Large intestine (tissue), 3 donors: ENCODE measurements around the gene SFXN5. TPM values are rescaled to one million over a fixed set of nuclear protein-coding genes. Genes with fewer than 3 reads are reported as not detected.
"Not testable (repeated sequence)": the region's sequence is repeated elsewhere in the genome, so short reads cannot be mapped to it uniquely, and the experiment has no call there.

ENCODE experiments used
- DNase-seq, 2 donors: peaks; one replicate each; pipeline versions ENCODE4 v3.0.0 to v3.0.0-alpha.2; 2013
- H3K27ac ChIP-seq: one replicate; pipeline ENCODE4 v1.5.1; 2013; ENCODE audit warnings: low read length
- H3K27me3 ChIP-seq: 2 replicates; pipeline ENCODE4 v1.6.1; 2013; ENCODE audit warnings: low read length; ENCODE audit not compliant: control insufficient read depth, insufficient read depth
- H3K36me3 ChIP-seq: 2 replicates; pipeline ENCODE4 v1.6.1; 2013; ENCODE audit warnings: low read length; ENCODE audit not compliant: control insufficient read depth, insufficient read depth
- H3K4me1 ChIP-seq: one replicate; pipeline ENCODE4 v1.6.1; 2013; ENCODE audit warnings: low read length; ENCODE audit not compliant: control insufficient read depth, insufficient read depth
- H3K4me3 ChIP-seq: one replicate; pipeline ENCODE4 v1.5.1; 2013; ENCODE audit warnings: low read length
- H3K9me3 ChIP-seq: one replicate; pipeline ENCODE4 v1.6.1; 2013; ENCODE audit warnings: mild to moderate bottlenecking, low read depth, low read length, moderate library complexity; ENCODE audit not compliant: control insufficient read depth
- WGBS: methylation state at CpG from one replicate; pipeline ENCODE4 v1.1.5; 2013; ENCODE audit warnings: low lambda C conversion rate; ENCODE audit not compliant: insufficient coverage; 5-methylcytosine and 5-hydroxymethylcytosine counted together
- polyA plus RNA-seq: library from polyadenylated mRNA; unstranded; fragments of 120-200 nt; gene quantifications from one replicate; pipeline ENCODE4 v1.2.1, GENCODE V29; 2013

SFXN5 gene
- polyA plus RNA-seq, 1 donor: 20.0 TPM

DNA sequence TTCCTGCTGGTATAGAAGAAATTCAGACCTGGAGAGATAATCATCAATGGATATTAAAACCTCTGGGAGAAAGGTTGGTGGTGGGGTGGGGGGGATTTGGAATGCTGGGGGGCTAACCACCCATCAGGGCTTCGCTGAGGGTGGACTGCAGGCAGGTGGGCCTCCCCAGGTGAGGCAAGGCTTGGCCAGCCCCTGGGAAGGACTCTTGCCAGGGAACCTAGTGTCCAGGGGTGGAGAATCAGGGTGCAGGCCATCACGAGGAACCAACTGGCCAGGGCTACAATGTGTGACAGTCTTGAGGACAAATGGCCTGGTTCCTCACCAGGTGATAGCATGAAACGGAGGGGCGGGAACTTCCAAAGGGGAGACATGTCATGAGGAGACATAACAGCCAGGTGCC lies 29.4 kb upstream of the SFXN5 start:
- Histone ChIP-seq H3K27me3 (no peaks in the 10 kb centered on the region), H3K36me3 (peaks cover 4% of the 10 kb centered on the region), H3K9me3 (no peaks in the 10 kb centered on the region), H3K4me1 (peaks cover 18% of the 10 kb centered on the region), H3K27ac (no peak overlapping the region), H3K4me3 (no peak overlapping the region)
- DNase-seq: no peak
- WGBS: no CpG with 5 or more reads among the region's 4 CpGs

GRCh38 chr2:73099486-73099885 lies 28.0 kb upstream of the SFXN5 start:
- Histone ChIP-seq H3K9me3 (no peaks in the 10 kb centered on the region), H3K36me3 (peaks cover 4% of the 10 kb centered on the region), H3K27ac (no peak overlapping the region), H3K4me3 (no peak overlapping the region), H3K4me1 (peaks cover 21% of the 10 kb centered on the region), H3K27me3 (no peaks in the 10 kb centered on the region)
- DNase-seq: no peak
- WGBS: no CpG with 5 or more reads among the region's 3 CpGs

GRCh38 chr2:73095910-73096309 lies 24.4 kb upstream of the SFXN5 start:
- no CpG with 5 or more reads among the region's 3 CpGs for WGBS
- no peaks in the 10 kb centered on the region for H3K36me3 ChIP-seq
- peaks cover 16% of the 10 kb centered on the region for H3K4me1 ChIP-seq
- H3K9me3 ChIP-seq: no peaks in the 10 kb centered on the region
- DNase-seq: peak in 1 of 2 donors; percentile 41
- no peak overlapping the region for H3K27ac ChIP-seq
- no peak overlapping the region for H3K4me3 ChIP-seq
- no peaks in the 10 kb centered on the region for H3K27me3 ChIP-seq

- peaks cover 27% of the 10 kb centered on the region for H3K4me1 ChIP-seq
- H3K27me3 ChIP-seq, DNase-seq, H3K4me3 ChIP-seq, H3K27ac ChIP-seq, H3K9me3 ChIP-seq, H3K36me3 ChIP-seq: not testable (repeated sequence)
- WGBS: no CpG with 5 or more reads among the region's 17 CpGs
These were observed 22.2 kb upstream of the SFXN5 start for GRCh38 chr2:73093601-73094218.

GRCh38 chr2:73092146-73092783 lies 20.8 kb upstream of the SFXN5 start:
- WGBS: no CpG with 5 or more reads among the region's 7 CpGs
- Histone ChIP-seq H3K36me3 (peaks cover 17% of the 10 kb centered on the region), H3K4me3 (no peak overlapping the region), H3K9me3 (no peaks in the 10 kb centered on the region), H3K27me3 (no peaks in the 10 kb centered on the region), H3K27ac (peak overlapping the region; percentile 51), H3K4me1 (peaks cover 38% of the 10 kb centered on the region)
- DNase-seq: peak in 1 of 2 donors; percentile 74

DNA sequence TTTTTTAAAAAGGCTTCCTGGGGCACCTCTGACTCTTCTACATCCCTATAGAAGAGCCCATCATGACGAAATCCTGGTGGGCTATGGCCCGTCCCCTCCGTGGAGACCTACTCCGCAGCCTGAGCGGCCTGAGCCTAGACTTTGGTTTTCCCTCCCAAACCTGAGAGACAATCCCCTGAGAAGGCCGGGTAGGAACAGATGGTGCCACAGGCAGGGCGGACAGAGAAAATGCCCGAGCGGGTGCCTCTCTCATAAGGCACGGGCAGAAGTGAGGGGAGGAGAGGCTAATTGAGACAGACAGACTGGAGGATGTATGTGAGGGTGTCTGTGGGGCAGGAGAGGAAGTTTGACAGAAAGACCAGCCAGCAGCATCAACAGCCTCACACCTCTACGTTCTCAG lies 20.2 kb upstream of the SFXN5 start:
- no peak for DNase-seq
- Histone ChIP-seq H3K27ac (peak overlapping the region; percentile 51), H3K27me3 (no peaks in the 10 kb centered on the region), H3K4me1 (peaks cover 38% of the 10 kb centered on the region), H3K4me3 (no peak overlapping the region), H3K36me3 (peaks cover 22% of the 10 kb centered on the region), H3K9me3 (no peaks in the 10 kb centered on the region)
- WGBS: 100% methylated on average over 4 of the region's 11 CpGs

GRCh38 chr2:73091164-73091563 lies 19.7 kb upstream of the SFXN5 start:
- peaks cover 25% of the 10 kb centered on the region for H3K36me3 ChIP-seq
- no peak overlapping the region for H3K27ac ChIP-seq
- H3K4me3 ChIP-seq: no peak overlapping the region
- WGBS: no CpG with 5 or more reads among the region's 7 CpGs
- H3K9me3 ChIP-seq: no peaks in the 10 kb centered on the region
- peaks cover 38% of the 10 kb centered on the region for H3K4me1 ChIP-seq
- no peaks in the 10 kb centered on the region for H3K27me3 ChIP-seq
- peak in 1 of 2 donors; percentile 50 for DNase-seq

- Histone ChIP-seq H3K36me3 (peaks cover 25% of the 10 kb centered on the region), H3K27me3 (no peaks in the 10 kb centered on the region), H3K9me3 (no peaks in the 10 kb centered on the region), H3K27ac (peak overlapping the region; percentile 56), H3K4me3 (no peak overlapping the region), H3K4me1 (peaks cover 51% of the 10 kb centered on the region)
- WGBS: no CpG with 5 or more reads among the region's 11 CpGs
- peak; percentile 73 for DNase-seq
These were observed 17.9 kb upstream of the SFXN5 start for GRCh38 chr2:73089270-73090030.

- Histone ChIP-seq H3K4me1 (peaks cover 58% of the 10 kb centered on the region), H3K9me3 (no peaks in the 10 kb centered on the region), H3K27me3 (no peaks in the 10 kb centered on the region), H3K27ac (peak overlapping the region; percentile 40), H3K4me3 (no peak overlapping the region), H3K36me3 (peaks cover 29% of the 10 kb centered on the region)
- WGBS: no CpG with 5 or more reads among the region's 14 CpGs
- no peak for DNase-seq
These were observed 17.2 kb upstream of the SFXN5 start for GRCh38 chr2:73088703-73089102.

DNA sequence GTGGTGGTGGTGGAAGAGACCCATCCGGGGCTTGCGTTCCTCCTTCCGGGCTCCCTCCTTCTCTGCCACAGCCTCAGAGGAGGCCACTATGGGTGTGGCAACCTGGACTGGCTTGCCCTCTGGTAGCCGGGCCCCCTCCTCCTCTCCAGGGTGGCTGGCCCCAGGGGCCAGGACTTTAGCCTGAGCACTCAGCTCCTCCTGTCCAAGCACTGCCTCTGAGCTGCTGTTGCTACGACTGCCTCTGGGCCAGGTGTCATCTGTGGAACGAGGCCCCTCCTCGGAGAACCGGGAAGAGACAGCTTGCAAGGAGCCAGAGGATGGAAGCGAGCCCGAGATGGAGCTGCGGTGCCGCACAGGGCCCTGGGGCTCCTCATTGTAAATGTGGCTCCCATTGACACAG lies 16.7 kb upstream of the SFXN5 start:
- no peak overlapping the region for H3K4me3 ChIP-seq
- peak in 1 of 2 donors; percentile 32 for DNase-seq
- H3K36me3 ChIP-seq: peaks cover 29% of the 10 kb centered on the region
- WGBS: no CpG with 5 or more reads among the region's 12 CpGs
- no peaks in the 10 kb centered on the region for H3K9me3 ChIP-seq
- H3K27ac ChIP-seq: peak overlapping the region; percentile 42
- no peaks in the 10 kb centered on the region for H3K27me3 ChIP-seq
- peaks cover 63% of the 10 kb centered on the region for H3K4me1 ChIP-seq
